ENCODE results near the gene HERC4. TPM values are rescaled to one million over a fixed set of nuclear protein-coding genes. Genes with fewer than 3 reads are reported as not detected.

Gene HERC4
- 43.8 and 139 TPM in 2 replicates for total RNA-seq

GRCh38 chr10:68074775-68075549, at the start of gene HERC4:
Gene HERC4 (minus strand): TSS chr10:68075283. CDS start chr10:68073108, 2,175 bp downstream.

GRCh38 chr10:68109331-68109730, 34.2 kb upstream of the HERC4 start, which contains the start of gene MYPN:
Gene MYPN (plus strand): TSS chr10:68109488. CDS start chr10:68121439, 11,951 bp downstream.

GRCh38 chr10:67884313-67884841, 190.7 kb downstream of the HERC4 start, which contains the start of gene SIRT1:
Gene SIRT1 (plus strand): TSS chr10:67884656. CDS start chr10:67884722, 66 bp downstream.

Small RNAs within 50 kb of the gene (small RNA-seq; reads per million reads assigned to genes)
- gene RN7SL220P (ENCODE audit: low replicate concordance): not detected

Other genes starting within 250 kb of the HERC4 start
- 0.29 and 0.44 TPM in 2 replicates for gene DNAJC12, start 237.1 kb downstream of the HERC4 start, total RNA-seq
- 14.6 and 15.1 TPM in 2 replicates for gene SIRT1, start 190.6 kb downstream of the HERC4 start, total RNA-seq
- 0.22 and 1.3 TPM in 2 replicates for gene MYPN, start 34.2 kb upstream of the HERC4 start, total RNA-seq
- not detected in 2 replicates for gene ATOH7, start 156.8 kb upstream of the HERC4 start, total RNA-seq